GM21737 (cell line): ENCODE measurements around the gene SLC24A4.

Experiments
- ATAC-seq: cut with Tn5 transposase; IDR thresholded peaks from one replicate; pipeline ENCODE4 v1.9.1; 2021; ENCODE audit warnings: mild to moderate bottlenecking, moderate library complexity; ENCODE audit not compliant: unreplicated experiment

The SLC24A4 gene

DNA sequence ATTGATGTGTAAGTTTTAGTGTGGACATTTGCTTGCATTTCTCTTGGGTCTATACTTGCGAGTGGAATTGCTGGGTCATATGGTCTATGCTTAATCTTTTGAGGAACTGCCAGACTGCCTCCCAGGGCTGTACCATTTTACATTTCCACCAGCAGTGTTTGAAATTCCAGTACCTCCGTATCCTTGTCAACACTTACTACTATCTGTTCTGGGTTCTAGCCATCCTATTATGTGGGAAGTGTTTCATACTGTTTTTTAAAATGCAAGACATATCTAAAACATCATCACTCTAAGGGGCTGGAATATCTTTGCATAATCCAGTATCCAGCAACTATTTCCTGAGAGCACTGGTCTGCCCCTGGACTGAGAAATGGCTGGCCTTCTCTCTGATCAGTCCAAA lies 110.4 kb downstream of the SLC24A4 start:
- ATAC-seq = no peak

DNA sequence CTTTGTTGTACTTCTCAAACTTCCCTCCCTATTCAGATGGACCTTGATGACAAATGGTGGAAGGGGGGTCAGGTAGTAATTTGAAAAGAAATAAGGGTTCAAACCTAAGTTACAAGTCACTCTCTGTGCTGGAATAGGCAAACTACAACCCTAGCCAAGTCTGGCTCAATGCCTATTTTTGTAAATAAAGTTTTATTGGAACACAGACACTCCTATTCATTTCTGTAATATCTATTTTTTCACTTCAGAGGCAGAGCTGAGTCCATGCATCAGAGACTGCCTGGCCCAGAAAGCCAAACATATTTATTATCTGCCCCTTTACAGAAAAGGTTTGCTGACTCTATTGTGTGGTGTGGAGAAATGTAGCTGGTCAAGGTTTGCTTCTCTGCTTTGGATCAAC lies 112.2 kb downstream of the SLC24A4 start:
- no peak for ATAC-seq

DNA sequence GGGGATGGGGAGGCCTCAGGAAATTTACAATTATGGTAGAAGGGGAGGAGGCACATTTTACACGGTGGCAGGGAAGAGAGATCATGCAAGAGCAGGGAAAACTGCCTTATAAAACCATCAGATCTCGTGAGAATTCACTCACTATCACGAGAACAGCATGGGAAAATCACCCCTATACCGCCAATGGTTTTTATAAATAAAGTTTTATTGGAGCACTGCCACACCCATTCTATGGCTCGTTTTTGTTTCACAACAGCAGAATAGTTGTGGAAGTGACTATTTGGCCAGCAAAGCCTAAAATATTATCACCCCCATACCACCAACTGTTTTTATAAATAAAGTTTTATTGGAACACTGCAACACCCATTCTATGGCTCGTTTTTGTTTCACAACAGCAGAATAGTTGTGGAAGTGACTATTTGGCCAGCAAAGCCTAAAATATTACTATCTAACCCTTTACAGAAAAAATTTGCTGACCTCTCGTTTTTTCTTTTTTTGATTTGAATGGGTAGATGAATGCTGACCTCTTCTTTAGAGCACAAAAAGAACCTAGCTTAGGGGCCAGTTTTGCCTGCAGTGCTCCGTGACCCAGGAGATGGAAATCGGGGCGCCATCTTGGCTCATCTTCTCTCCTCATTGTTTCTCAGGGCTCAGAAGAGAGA lies 113.3 kb downstream of the SLC24A4 start:
- ATAC-seq = no peak

DNA sequence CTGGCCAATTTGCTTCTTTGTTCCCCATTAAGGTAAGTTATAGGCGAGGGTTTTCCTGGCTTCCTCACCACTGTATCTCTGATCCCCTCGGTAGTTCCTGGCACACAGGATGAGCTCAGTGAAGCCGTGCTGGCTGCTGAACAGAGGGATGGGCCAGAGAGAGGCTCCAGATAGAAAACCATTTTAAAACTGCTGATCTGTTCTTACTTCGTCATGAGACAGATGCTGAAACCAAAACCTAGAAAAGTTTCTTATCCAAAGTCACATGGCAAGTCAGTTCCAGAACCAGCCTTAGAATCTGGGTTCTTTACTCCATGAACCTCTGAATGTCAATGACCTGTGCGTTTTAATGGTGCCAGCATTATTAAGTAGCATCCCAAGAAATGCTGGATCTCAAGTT lies 114.3 kb downstream of the SLC24A4 start:
- ATAC-seq = no peak

DNA sequence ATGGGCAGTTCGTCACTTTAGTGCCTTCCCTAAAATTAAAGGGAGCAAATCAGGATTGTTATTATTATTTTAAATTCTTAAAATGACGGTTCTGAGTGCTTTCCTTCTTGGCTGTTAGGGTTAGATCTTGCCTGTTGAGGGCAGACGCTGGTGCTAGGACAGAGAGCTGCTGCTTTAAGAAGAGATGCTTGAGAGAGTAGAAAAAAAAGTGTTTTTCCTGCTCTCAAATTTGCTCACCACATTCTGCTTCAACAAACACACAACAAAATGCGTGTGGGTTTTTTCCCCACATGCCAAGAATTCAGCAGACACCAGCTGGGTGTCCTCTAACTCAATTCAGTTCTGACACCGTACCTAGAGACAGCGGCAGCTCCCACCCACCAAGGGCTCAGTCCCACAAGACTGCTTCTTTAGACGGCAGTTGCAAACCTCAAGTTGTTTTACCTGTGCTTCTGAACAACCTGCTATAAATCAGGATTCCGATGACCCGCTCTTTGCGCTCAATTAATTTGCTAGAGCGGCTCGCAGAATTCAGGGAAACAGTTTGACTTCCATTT lies 114.8 kb downstream of the SLC24A4 start:
- ATAC-seq = no peak

DNA sequence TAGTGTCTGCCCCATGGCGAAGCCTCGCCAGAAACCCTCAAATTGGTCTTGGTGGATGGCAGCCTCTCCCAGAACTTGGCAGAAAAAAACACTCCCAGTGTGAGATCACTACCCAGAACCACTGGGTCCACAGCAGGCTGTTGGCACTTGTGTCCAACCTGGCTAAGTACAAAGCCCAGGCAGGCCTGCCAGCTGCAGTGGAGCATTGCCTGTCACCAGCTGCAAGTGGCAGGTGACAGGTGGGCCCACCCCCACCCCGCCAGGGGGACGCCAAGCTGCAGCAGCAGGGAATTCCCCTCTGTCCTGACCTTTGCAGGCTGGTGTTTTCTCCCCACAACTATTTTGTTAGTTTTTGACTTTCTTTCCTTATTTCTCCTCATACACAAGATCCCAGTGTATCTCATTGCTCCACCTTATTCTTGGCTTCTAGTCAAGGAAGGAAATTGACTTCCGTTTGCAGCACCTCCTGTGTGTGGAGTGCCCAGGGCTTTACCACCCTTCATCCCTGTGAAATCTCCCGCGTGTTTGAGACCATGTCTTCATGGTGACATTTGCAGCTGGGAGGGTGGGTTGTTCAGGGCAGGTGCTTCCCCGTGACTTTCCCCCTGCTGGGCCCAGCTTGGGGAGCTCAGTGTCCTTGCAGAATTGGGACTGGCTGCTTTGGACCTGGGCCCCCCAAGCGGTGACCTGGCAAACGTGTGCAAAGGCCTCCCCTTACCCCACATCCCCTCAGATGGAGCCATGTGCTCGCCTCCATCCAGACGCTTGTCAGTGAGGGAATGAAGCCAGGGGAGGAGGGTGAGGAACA lies 116.8 kb downstream of the SLC24A4 start:
- no peak for ATAC-seq

DNA sequence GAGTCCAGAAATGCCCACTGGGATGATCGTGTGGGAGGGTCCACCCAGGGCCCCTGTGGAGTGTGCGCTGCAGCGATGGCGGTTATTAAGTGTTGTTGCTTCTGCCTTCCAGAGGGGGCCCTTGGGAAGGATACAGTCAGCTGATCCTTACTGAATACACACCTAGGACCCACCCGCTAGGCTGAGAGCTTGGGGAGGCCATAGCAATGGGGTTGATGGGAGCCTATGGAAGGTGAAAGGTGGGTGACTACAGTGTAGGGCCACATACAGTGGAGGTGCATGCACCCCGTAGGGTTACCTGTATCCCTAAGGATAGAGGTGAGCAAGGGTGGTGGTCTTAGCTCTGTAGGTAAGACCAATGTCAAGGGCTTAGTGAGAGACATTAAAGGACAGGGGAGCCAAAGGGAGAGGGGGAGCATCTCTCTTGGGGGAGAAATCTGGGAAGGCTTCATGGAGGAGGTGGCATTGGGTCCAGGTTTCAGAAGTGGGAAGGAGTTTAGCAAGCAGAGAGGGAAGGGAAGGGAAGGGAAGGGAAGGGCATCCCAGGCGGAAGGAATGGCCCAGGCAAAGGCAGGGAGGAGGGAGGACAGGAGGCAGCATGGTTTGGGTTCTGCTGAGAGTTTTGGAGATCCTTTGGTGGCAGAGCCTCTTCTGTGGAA lies 117.5 kb downstream of the SLC24A4 start:
- ATAC-seq = no peak

DNA sequence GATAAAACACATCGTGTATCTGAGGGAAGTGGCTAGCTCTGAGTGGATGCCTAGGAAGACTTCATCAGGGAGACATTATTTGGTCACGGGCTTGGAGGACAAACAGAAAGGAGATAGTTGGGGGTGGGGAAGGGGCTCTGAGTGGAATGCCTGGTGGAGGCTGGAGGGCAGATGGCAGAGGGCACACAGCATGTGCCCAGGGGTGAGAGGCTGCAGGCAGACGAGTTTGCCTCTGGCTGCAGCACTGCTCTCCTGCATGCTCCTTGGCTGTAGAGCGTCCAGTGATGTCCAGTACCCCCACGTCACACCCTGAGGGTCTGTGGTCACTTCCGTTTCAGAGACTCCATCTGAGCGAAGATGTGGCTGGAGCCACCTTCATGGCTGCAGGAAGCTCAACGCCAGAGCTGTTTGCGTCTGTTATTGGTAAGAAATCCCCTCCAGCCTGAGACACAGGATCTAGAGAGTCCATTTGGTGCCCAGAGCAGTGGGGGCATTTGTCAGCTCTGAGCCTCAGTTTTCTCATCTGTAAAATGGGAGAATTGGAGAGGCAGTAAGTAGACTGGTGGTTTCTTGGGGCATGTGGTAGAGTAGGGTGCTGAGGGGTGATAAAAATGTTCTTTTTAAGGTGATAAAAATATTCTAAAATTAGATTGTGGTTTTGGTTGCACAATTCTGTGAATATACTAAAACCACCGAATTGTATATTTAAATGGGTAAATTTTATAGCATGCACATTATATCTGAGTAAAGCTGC lies 119.0 kb downstream of the SLC24A4 start:
- ATAC-seq = no peak

DNA sequence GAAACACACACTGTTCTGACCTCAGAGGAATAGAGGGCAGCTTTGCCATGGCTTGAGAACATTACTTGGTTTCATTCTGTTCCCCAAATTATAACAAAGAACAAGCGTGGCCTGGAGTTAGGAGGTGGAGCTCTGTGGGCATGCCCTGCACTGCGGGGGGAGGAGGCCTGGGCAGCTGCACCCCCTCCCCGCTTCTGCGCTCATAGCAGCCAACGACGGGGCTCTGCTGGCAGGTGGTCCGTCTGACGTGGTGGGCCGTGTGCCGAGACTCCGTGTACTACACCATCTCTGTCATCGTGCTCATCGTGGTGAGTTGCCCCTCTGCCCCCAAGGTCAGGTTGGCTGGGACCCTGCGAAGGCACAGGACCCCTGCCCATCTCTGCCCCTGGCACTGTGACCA lies 120.2 kb downstream of the SLC24A4 start:
- no peak for ATAC-seq

DNA sequence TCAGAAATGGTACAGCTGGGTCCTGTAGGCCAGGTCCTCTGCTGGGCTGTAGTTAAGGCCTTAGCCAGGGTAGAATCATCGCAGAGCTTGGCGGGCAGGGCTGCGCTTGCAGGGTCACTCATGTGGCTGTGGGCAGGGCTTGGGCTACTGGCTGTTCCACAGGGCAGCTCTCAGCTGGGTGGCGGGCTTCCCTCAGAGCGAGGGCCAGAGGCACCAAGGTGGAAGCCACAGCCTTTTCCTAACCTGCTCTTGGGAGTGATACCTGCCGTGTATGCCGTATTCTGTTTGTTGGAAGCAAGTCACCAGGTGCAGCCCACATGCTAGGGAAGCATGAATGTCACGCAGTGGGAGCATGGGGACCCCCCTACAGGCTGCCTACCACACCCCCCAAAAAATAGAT lies 120.8 kb downstream of the SLC24A4 start:
- no peak for ATAC-seq

DNA sequence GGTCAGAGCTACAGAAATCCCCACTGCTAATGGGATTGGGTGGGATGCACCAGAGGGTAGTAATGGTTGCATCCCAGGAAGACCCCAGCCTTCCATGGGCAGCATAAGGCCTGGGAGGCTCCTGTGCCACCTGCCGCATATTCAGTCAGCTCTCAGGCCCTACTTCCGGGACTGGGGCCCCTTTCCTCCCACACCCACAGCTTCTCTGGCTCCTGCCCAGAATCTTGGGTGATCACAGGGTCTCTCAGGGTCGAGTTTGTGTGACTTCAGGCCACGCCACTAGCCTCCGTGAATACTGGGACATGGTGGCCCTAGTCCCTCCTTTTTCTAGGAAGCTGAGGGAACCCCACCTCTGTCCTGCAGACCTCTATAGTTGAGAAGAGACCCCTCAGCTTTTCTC lies 123.8 kb downstream of the SLC24A4 start:
- ATAC-seq = no peak

DNA sequence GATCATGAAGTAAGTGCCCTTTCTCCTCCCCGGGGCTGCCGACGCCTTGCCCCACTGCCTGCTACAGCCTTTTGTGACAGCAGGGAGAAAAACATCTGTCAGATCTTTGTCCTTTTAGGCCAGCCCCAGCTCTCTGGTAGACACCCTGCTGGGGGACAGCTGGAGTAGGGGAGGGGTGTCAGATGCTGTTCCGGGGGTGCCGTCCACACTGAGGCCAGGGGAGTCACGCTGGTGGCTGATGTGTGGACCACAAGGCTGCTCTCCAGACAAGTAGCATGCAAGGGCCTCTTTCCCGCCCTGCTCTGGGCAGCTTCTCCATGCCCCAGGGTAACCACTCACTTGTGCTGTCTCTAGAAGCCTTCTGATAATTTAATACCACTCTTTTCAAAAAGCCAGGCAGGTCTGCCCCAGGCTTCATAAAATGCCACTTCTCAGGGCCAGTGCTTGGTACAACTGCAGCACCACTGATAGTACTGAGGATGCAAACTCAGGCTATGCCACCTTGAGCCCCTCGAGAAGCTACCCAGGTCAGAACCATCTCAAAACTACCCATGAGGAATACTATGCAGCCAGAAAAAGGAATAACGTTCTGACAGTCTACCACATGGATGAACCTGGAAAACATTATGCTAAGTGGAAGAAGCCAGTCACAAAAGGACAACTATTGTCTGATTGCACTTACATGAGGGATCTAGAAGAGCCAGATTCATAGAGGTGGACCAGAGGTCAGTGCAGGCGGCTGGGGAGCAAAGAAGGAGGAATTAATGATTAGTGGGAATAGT lies 124.6 kb downstream of the SLC24A4 start:
- ATAC-seq = no peak

DNA sequence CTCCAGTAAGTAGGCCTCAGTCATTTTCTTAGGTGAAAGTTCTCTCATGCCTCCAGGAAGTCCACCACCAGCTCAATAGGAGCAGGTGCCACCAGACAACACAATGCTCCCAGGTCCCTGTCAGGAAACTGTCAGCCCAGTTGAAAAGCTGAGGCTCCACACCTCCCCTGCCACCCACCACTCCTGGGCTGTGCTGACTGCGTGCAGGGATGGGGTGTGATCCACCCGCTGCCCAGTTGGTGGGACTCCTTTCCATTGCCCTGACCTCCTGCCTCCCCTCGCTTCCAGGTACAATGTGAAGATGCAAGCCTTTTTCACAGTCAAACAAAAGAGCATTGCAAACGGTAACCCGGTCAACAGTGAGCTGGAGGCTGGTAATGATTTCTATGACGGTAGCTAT lies 125.8 kb downstream of the SLC24A4 start:
- no peak for ATAC-seq

DNA sequence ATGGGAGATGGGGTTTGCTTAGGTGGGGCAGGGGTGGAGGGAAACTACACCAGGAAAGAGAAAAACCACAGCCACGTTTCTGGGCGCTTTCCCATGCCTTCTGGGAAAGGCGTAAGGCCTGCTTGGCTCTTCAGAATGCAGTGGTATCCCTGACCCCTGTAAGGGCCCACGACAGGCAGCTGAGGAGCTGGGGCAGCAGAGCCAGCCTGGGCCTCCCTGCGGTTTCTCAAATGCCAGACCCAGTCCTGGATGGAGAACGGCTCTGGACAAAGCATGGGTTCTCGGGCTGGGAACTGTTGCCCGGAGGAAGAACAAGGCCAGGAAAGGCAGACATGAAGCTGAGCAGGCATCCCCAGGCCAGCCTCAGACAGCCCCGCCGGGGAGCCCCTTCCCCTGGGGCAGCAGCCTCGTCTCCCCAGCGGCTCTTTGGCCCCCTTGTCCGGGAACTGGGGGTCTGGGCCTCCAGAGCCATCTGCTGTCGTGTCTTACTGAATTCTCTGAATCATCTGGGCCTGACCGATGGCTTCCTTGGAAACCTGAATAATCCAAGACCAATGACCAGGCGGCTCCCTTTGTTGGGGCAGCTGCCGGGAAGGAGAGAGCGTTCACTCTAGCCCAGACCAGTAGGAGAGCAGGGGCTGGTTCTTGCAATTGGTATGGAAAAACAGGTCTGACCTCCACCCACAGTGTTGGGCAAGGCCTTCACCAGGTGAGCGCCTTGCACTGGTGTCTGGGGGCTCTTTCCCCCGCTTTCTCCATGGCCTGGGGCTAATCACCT lies 126.6 kb downstream of the SLC24A4 start:
- no peak for ATAC-seq

DNA sequence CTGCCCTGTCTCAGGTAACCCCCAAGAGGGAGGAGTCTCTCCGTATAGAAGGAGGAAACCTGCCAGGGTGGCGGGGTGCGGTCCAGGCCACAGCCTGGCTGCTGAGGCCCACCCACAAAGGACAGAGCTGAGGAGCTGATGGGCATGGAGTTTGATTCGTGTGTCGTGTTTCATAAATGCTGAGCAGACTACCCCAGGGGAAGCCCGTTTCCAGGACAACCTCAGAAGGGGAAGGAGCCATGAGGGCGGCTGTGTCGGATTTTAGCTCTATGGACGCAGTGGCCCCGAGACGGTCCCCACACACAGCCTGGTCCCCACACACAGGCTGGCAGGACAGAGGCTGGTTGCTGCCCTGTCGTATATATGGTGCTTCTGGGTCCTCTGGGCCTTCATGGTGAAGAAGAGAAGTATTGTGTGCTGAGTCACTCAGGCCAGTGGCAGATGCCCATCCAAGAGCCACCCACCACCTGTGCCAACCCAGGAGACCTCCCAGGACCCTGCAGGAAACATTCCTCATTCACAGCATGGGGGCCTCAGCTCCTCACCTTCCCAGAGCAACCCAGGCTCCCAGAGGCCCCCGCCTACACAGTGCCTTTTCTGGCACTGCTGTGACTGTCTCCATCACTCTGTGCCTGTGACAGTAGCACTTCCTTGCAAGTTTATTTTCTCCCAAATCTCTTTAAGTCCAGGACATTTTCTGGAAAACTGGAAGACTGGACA lies 127.5 kb downstream of the SLC24A4 start:
- no peak for ATAC-seq

DNA sequence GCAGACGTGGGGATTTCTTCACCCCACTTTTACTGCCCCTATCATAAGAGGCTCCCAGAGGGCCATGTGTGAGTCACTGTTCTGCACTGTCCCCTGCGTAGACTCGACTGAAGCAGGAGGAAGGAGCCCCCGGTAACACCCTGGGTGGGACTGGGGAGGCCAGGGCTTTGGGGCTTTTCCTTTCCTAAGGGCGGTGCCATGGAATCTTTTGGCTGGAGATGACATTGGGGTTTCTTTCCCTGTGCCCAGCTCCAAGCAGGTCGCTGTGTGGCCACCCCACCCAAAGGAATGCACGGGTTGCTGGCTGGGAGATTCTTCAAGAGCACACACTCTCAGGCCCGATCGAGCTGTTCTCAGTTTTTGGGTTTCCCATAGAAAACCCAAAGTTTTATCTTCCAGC lies 128.3 kb downstream of the SLC24A4 start:
- ATAC-seq = no peak

DNA sequence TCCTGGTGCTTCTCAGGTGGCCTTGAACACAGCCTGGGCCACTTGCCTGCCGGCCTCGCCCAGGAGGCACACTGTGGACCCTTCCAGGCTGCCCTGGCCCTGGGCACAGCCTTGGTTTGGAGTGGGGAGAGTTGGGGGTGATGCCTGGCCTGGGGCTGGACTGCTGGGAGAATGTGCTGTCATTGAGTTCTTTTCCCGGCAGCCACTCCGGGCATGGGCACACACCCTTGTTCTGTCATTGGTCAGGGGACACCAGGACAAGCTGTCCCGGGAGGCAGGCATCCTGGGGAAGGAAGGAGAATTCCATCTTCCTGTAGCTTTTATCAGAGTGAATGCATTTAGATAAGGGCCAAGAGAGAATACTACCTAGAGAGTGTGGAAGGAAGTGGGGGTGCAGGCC lies 128.8 kb downstream of the SLC24A4 start:
- no peak for ATAC-seq

DNA sequence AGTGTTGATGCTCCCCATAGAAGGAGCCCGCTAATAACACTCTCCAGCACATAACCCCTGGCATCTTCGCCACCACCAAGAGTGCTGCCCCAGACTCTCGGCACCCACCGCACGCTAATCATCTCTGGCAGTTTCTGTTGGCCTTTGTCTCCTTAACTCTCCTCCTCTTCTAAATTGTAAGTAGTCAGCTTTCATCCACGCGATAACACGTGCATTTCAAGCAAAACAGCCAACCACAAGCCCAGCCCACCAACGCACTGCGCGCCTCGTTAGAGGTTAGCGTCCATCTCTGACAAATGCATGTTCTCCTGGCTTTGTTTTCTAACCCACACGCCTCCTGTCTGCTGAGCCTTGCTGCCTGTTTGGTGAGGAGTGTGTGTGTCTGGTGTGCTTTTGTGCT lies 129.5 kb downstream of the SLC24A4 start:
- ATAC-seq = no peak

DNA sequence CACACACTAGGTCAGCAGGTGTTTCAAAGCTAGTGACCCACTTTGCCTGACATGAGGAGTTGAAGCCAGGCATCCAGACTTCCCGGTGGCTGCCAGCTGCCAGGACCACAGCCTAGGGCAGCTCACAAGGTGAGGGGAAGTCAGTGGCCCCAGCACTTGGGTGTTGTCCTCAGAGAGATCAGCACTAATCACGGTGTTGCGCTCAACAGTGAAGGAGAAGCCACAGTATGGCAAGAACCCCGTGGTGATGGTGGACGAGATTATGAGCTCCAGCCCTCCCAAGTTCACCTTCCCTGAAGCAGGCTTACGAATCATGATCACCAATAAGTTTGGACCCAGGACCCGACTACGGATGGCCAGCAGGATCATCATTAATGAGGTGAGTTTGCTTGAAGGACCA lies 130.7 kb downstream of the SLC24A4 start:
- ATAC-seq = no peak
